SK-N-SH (cell line): ENCODE results near the gene ADGRF4. TPM values are rescaled to one million over a fixed set of nuclear protein-coding genes. Genes with fewer than 3 reads are reported as not detected.

Experiments
- CTCF ChIA-PET: fragments of 300-600, 350-600 bp; formaldehyde crosslinking; extraction: SDS; loops from one replicate; lab custom pipeline; 2021; lab: Yijun Ruan, JAX
- POLR2A ChIA-PET: fragments of 350-600 bp; sonication (Branson Sonifier 250); formaldehyde crosslinking; extraction: SDS; loops from one replicate; lab custom pipeline; 2020; ENCODE audit warnings: antibody characterized with exemption, inconsistent platforms; lab: Yijun Ruan, JAX
- DNase-seq: peaks from one replicate; pipeline ENCODE4 v3.0.0; 2012
- H2AFZ ChIP-seq: fragments of 200-600 bp; sonication (generic); 2 replicates; pipeline ENCODE4 v1.8.1; 2016; ENCODE audit warnings: antibody characterized with exemption, mild to moderate bottlenecking, low read depth
- H3F3A ChIP-seq: fragments of 200-600 bp; sonication (generic); replicated peaks from 2 replicates; pipeline ENCODE3; 2016; ENCODE audit warnings: antibody characterized with exemption, mild to moderate bottlenecking; ENCODE audit not compliant: insufficient read depth
- H3K27ac ChIP-seq, 2 experiments: fragments of 200-500 bp in 1 of 2; fragments of 200-600 bp in 1 of 2; sonication (Bioruptor generic) in 1 of 2; sonication (generic), shearing (Covaris generic) in 1 of 2; 2 replicates each; pipeline versions ENCODE4 v1.5.1 to v1.6.1; 2014 to 2016; ENCODE audit warnings: low read depth in 2 of 2, inconsistent platforms in 1 of 2, low read length in 1 of 2, mild to moderate bottlenecking in 1 of 2, mixed read lengths in 1 of 2
- H3K27me3 ChIP-seq: fragments of 200-600 bp; sonication (generic), shearing (Covaris generic); 2 replicates; pipeline ENCODE4 v1.6.1; 2016; ENCODE audit warnings: mixed run types; ENCODE audit not compliant: insufficient read depth
- H3K36me3 ChIP-seq, 2 experiments: fragments of 200-500 bp in 1 of 2; fragments of 200-600 bp in 1 of 2; sonication (Bioruptor generic) in 1 of 2; sonication (generic) in 1 of 2; replicated peaks in 1 of 2; 2 replicates each; pipeline versions ENCODE3 to v1.5.1; 2014 to 2016; ENCODE audit warnings: low read length in 1 of 2, mild to moderate bottlenecking in 1 of 2; ENCODE audit not compliant: insufficient read depth in 2 of 2, control insufficient read depth in 1 of 2
- H3K4me1 ChIP-seq, 2 experiments: fragments of 200-500 bp in 1 of 2; fragments of 200-600 bp in 1 of 2; sonication (Bioruptor generic) in 1 of 2; sonication (generic), shearing (Covaris generic) in 1 of 2; 2 replicates each; pipeline versions ENCODE4 v1.5.1 to v1.6.1; 2014 to 2016; ENCODE audit warnings: low read depth in 1 of 2, low read length in 1 of 2, mixed run types in 1 of 2; ENCODE audit not compliant: insufficient read depth in 2 of 2, control insufficient read depth in 1 of 2
- H3K4me2 ChIP-seq: fragments of 200-600 bp; sonication (generic), shearing (Covaris generic); 2 replicates; pipeline ENCODE4 v1.6.1; 2017; ENCODE audit warnings: mixed run types
- H3K4me3 ChIP-seq, 2 experiments: fragments of 200-500 bp in 1 of 2; fragments of 200-600 bp in 1 of 2; sonication (Bioruptor generic) in 1 of 2; sonication (generic), shearing (Covaris generic) in 1 of 2; 2 replicates each; pipeline versions ENCODE4 v1.5.1 to v1.8.1; 2014 to 2016; ENCODE audit warnings: low read depth in 2 of 2, inconsistent platforms in 1 of 2, low read length in 1 of 2, mild to moderate bottlenecking in 1 of 2, mixed read lengths in 1 of 2, moderate library complexity in 1 of 2
- H3K79me2 ChIP-seq: fragments of 200-600 bp; sonication (generic); 2 replicates; pipeline ENCODE4 v1.8.1; 2017; ENCODE audit warnings: mild to moderate bottlenecking; ENCODE audit not compliant: insufficient read depth
- H3K9ac ChIP-seq: fragments of 200-600 bp; sonication (generic); 2 replicates; pipeline ENCODE4 v1.6.1; 2017; ENCODE audit warnings: mixed run types
- H3K9me2 ChIP-seq: fragments of 200-600 bp; sonication (generic); 2 replicates; pipeline ENCODE4 v1.6.1; 2017; ENCODE audit warnings: mixed run types
- H3K9me3 ChIP-seq: fragments of 200-600 bp; sonication (generic); 2 replicates; pipeline ENCODE4 v1.6.1; 2017; ENCODE audit warnings: mixed run types, mild to moderate bottlenecking, moderate library complexity
- H4K20me1 ChIP-seq: fragments of 200-600 bp; sonication (generic); 2 replicates; pipeline ENCODE4 v1.6.1; 2017; ENCODE audit warnings: mild to moderate bottlenecking, mixed run types; ENCODE audit not compliant: insufficient read depth
- NRF1 ChIP-seq: IDR thresholded peaks from 2 replicates; pipeline ENCODE4 v1.6.1; 2012; ENCODE audit warnings: low read depth, mild to moderate bottlenecking, low read length
- RAD21 ChIP-seq: IDR thresholded peaks from 2 replicates; pipeline ENCODE4 v1.6.1; 2012; ENCODE audit warnings: mild to moderate bottlenecking, low read length
- RCOR1 ChIP-seq: fragments of 150-350 bp; IDR thresholded peaks from 2 replicates; pipeline ENCODE4 v1.6.1; 2017; ENCODE audit warnings: antibody characterized with exemption, low read length
- RFX5 ChIP-seq: IDR thresholded peaks from 2 replicates; pipeline ENCODE4 v1.6.1; 2012; ENCODE audit warnings: mild to moderate bottlenecking, improper control_type of control experiment, low read length
- RXRA ChIP-seq: IDR thresholded peaks from 2 replicates; pipeline ENCODE4 v1.4.0; 2012; ENCODE audit warnings: low read depth, mild to moderate bottlenecking, borderline replicate concordance
- TEAD4 ChIP-seq: IDR thresholded peaks from 2 replicates; pipeline ENCODE4 v1.4.0; 2012; ENCODE audit warnings: mild to moderate bottlenecking, borderline replicate concordance; ENCODE audit not compliant: insufficient read depth
- WGBS: methylation state at CpG from one replicate; pipeline ENCODE4 v1.1.6; 2017; ENCODE audit warnings: low lambda C conversion rate; 5-methylcytosine and 5-hydroxymethylcytosine counted together
- polyA plus RNA-seq, 3 experiments: library from polyadenylated mRNA; depleted of rRNA; stranded (reverse); fragments of >200 nt; gene quantifications; 2 replicates each; pipeline ENCODE4 v1.2.3, GENCODE V29; 2012
- TF ChIP-seq, protein P1 (sequence below): fragments of 200-600 bp; sonication (generic); IDR thresholded peaks from 2 replicates; pipeline ENCODE4 v1.6.1; 2017; ENCODE audit warnings: antibody characterized with exemption, mild to moderate bottlenecking, moderate library complexity
- TF ChIP-seq, protein P2 (sequence below): IDR thresholded peaks from 2 replicates; pipeline ENCODE4 v1.6.1; 2012; ENCODE audit warnings: mild to moderate bottlenecking, low read depth, low read length, moderate library complexity
- TF ChIP-seq, protein P3 (sequence below): IDR thresholded peaks from 2 replicates; pipeline ENCODE4; 2012

ADGRF4 gene
- polyA plus RNA-seq, 1 of the 3 experiments (the other 2 are of a cell fraction), result not detected

GRCh38 chr6:47709160-47709559 lies 10.8 kb downstream of the ADGRF4 start:
- H3K27ac ChIP-seq, result no peak overlapping the region
- POLR2A ChIA-PET, result no interaction called here

More at GRCh38 chr6:47709160-47709559, 10.8 kb downstream of the ADGRF4 start:
- TF ChIP-seq, protein P1, sequence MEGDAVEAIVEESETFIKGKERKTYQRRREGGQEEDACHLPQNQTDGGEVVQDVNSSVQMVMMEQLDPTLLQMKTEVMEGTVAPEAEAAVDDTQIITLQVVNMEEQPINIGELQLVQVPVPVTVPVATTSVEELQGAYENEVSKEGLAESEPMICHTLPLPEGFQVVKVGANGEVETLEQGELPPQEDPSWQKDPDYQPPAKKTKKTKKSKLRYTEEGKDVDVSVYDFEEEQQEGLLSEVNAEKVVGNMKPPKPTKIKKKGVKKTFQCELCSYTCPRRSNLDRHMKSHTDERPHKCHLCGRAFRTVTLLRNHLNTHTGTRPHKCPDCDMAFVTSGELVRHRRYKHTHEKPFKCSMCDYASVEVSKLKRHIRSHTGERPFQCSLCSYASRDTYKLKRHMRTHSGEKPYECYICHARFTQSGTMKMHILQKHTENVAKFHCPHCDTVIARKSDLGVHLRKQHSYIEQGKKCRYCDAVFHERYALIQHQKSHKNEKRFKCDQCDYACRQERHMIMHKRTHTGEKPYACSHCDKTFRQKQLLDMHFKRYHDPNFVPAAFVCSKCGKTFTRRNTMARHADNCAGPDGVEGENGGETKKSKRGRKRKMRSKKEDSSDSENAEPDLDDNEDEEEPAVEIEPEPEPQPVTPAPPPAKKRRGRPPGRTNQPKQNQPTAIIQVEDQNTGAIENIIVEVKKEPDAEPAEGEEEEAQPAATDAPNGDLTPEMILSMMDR, result no peak
- no peak for TF ChIP-seq RCOR1
- TF ChIP-seq NRF1, result no peak
- TF ChIP-seq, protein P2, sequence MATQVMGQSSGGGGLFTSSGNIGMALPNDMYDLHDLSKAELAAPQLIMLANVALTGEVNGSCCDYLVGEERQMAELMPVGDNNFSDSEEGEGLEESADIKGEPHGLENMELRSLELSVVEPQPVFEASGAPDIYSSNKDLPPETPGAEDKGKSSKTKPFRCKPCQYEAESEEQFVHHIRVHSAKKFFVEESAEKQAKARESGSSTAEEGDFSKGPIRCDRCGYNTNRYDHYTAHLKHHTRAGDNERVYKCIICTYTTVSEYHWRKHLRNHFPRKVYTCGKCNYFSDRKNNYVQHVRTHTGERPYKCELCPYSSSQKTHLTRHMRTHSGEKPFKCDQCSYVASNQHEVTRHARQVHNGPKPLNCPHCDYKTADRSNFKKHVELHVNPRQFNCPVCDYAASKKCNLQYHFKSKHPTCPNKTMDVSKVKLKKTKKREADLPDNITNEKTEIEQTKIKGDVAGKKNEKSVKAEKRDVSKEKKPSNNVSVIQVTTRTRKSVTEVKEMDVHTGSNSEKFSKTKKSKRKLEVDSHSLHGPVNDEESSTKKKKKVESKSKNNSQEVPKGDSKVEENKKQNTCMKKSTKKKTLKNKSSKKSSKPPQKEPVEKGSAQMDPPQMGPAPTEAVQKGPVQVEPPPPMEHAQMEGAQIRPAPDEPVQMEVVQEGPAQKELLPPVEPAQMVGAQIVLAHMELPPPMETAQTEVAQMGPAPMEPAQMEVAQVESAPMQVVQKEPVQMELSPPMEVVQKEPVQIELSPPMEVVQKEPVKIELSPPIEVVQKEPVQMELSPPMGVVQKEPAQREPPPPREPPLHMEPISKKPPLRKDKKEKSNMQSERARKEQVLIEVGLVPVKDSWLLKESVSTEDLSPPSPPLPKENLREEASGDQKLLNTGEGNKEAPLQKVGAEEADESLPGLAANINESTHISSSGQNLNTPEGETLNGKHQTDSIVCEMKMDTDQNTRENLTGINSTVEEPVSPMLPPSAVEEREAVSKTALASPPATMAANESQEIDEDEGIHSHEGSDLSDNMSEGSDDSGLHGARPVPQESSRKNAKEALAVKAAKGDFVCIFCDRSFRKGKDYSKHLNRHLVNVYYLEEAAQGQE, result no peak
- no peak for TF ChIP-seq RXRA
- TF ChIP-seq RAD21, result no peak
- TF ChIP-seq, protein P3, sequence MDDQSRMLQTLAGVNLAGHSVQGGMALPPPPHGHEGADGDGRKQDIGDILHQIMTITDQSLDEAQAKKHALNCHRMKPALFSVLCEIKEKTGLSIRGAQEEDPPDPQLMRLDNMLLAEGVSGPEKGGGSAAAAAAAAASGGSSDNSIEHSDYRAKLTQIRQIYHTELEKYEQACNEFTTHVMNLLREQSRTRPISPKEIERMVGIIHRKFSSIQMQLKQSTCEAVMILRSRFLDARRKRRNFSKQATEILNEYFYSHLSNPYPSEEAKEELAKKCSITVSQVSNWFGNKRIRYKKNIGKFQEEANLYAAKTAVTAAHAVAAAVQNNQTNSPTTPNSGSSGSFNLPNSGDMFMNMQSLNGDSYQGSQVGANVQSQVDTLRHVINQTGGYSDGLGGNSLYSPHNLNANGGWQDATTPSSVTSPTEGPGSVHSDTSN, result no peak
- TF ChIP-seq RFX5, result no peak
- TF ChIP-seq TEAD4, result no peak
- Histone ChIP-seq H3F3A (no peaks in the 10 kb centered on the region), H3K27me3 (peaks cover 43% of the 10 kb centered on the region; the same call in 1 of the 2 replicates), H3K4me3 (no peak overlapping the region), H3K9ac (no peak overlapping the region), H3K36me3 (no peaks in the 10 kb centered on the region), H3K4me1 (no peaks in the 10 kb centered on the region), H3K79me2 (no peaks in the 10 kb centered on the region), H2AFZ (no peak overlapping the region), H3K4me2 (no peak overlapping the region), H3K9me3 (no peaks in the 10 kb centered on the region), H3K9me2 (no peaks in the 10 kb centered on the region), H4K20me1 (no peaks in the 10 kb centered on the region)
- WGBS, result 17% methylated on average over 5 of the region's 5 CpGs
- CTCF ChIA-PET, result no interaction called here
- DNase-seq, result no peak
